Activated T-cell treated with anti-CD3 and anti-CD28 coated beads, Interleukin-2, amount 50 U/mL, for 24 hours (primary cell): Measurements from ENCODE around the gene RIPOR2.
A peak's percentile ranks its signal among the peaks of the same experiment; 100 is the strongest.
"Not testable (repeated sequence)": the region's sequence is repeated elsewhere in the genome, so short reads cannot be mapped to it uniquely, and the experiment has no call there.

Experiments used
- DNase-seq: peaks from one replicate; pipeline ENCODE4 v3.0.0-alpha.2; 2020
- H3K27ac Mint-ChIP-seq: 2 replicates; pipeline ENCODE4 v1.8.0; 2020; ENCODE audit warnings: mild to moderate bottlenecking, mixed read lengths
- H3K27me3 Mint-ChIP-seq: 2 replicates; pipeline ENCODE4 v1.8.0; 2020; ENCODE audit warnings: mixed read lengths
- H3K36me3 Mint-ChIP-seq: 2 replicates; pipeline ENCODE4 v1.8.0; 2020; ENCODE audit warnings: low read depth, mixed read lengths
- H3K4me1 Mint-ChIP-seq: 2 replicates; pipeline ENCODE4 v1.8.0; 2020; ENCODE audit warnings: low read depth, mixed read lengths
- H3K4me3 Mint-ChIP-seq: 2 replicates; pipeline ENCODE4 v1.8.0; 2020; ENCODE audit warnings: mild to moderate bottlenecking, moderate library complexity, mixed read lengths
- H3K9me3 Mint-ChIP-seq: 2 replicates; pipeline ENCODE4 v1.8.0; 2020; ENCODE audit warnings: mixed read lengths

Gene RIPOR2

DNA sequence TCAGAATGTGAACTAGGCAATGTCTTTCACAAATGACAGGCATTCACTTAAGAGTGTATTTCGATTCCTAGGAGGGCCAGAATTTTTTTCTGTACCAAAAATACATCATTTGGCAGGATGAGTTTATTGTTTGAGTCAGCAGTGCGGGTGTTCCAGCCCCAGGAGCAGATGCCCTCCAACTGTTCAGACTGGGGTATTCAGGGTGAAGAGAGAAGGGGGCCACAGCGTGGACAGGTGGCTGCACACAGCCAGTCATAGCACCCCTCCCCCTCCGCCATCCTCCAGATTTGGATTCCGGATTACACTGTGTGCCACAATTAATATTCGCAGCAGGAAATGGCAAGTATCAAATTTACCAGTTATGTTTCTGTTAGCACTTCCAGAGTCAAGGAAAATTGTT lies 38.6 kb downstream of the RIPOR2 start:
- DNase-seq: no peak
- Mint-ChIP-seq H3K27me3 (no peaks in the 10 kb centered on the region), H3K27ac (peak overlapping the region; percentile 97), H3K4me3 (no peak overlapping the region), H3K4me1 (peaks cover 91% of the 10 kb centered on the region), H3K9me3 (no peaks in the 10 kb centered on the region), H3K36me3 (peaks cover 36% of the 10 kb centered on the region)

DNA sequence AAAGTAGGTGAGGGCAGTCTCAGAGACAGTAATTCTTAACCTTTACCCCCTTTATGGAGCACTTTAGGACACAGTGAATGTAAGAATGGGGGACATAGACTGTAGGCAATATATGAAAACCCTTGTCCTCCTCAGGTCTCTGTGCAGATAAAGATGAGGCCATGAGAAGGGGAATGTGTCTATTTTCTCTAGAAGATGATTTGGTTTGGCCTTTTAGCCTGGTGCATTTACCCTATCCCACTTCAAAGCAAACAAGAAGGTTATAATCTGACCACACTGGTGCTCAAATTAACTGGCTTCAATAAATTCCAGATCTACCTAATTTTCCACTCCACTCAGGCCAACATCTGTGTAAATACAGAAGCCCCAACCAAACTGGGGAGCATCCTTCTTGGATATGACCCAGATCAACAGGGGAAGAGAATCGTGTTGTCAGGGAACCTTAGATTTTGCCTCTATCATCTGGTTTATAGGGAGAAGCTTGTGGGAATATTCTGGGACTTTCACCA lies 42.4 kb downstream of the RIPOR2 start:
- H3K27ac Mint-ChIP-seq: peak overlapping the region; percentile 90
- H3K36me3 Mint-ChIP-seq: peaks cover 24% of the 10 kb centered on the region
- H3K4me3 Mint-ChIP-seq: no peak overlapping the region
- H3K4me1 Mint-ChIP-seq: peaks cover 85% of the 10 kb centered on the region
- H3K9me3 Mint-ChIP-seq: no peaks in the 10 kb centered on the region
- no peaks in the 10 kb centered on the region for H3K27me3 Mint-ChIP-seq
- DNase-seq: no peak

DNA sequence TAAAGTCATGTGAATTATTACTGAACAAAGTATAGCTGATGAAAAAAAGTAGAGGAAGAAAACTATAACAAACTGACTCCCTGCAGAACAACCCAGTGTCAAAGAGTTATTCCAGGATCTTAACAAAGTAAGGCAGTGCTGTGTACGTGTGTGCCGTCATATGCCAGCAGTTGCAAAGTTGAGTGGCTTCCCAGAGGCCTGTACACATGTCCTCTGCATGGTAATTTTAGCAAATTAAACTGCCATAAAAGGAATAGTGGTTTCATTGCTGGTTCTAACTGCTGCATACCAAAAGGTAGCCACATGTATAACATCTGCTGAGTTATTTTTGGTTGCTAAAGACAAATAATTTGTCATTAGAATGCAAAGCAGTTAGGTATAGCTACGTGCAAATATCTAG lies 44.8 kb downstream of the RIPOR2 start:
- Mint-ChIP-seq H3K4me1 (peaks cover 88% of the 10 kb centered on the region), H3K4me3 (peak overlapping the region; percentile 52), H3K27ac (peak overlapping the region; percentile 92), H3K36me3 (peaks cover 13% of the 10 kb centered on the region), H3K27me3 (no peaks in the 10 kb centered on the region), H3K9me3 (no peaks in the 10 kb centered on the region)
- no peak for DNase-seq

DNA sequence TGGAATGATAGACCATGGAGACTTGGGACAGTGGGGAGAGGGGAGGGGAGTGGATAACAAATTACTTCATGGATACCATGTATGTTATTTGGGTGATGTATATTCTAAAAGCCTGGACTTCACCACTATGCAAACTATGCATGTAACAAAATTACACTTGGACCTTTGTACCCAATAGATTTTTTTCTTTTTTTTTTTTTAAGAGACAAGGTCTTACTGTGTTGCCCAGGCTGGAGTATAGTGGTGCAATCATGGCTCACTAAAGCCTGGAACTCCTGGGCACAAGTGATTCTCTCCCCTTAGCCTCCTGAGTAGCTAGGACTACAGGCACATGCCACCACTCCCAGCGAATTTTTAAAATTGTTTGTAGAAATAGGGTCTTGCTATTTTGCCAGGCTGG lies 45.3 kb downstream of the RIPOR2 start:
- peaks cover 12% of the 10 kb centered on the region for H3K36me3 Mint-ChIP-seq

DNA sequence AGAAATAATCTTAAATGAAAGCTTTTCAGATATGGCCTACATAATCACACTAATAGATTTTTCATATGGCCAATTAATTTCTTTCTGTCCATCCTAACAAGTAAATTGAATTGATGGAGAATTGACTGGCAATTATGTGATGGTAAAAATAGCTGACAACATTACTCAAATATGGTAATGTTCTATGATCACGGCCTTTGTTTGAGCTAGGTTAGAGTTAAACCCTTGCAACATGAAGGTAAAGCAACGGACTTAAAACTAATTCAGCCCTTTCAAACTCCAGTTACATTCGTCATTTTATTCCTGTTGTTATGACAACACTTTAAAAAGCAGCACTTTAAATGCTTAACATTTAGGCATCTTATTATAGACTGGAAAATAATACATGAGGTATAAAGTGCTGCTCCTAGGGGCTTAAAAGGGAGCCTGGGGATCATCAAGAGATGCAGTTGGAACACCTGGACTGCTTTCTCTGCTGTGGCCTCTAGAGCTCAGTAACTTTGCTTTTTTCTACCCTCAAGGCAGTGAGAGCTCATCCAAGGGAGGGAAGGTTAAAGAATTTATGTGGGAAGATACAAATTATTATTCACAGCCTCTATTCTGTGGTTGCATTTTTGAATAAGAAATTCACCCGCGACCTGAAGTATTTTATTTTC lies 46.9 kb downstream of the RIPOR2 start:
- H3K27ac Mint-ChIP-seq: peak overlapping the region; percentile 88
- H3K4me1 Mint-ChIP-seq: peaks cover 87% of the 10 kb centered on the region
- no peaks in the 10 kb centered on the region for H3K27me3 Mint-ChIP-seq
- peaks cover 16% of the 10 kb centered on the region for H3K36me3 Mint-ChIP-seq
- DNase-seq: no peak
- peak overlapping the region; percentile 16 for H3K4me3 Mint-ChIP-seq
- no peaks in the 10 kb centered on the region for H3K9me3 Mint-ChIP-seq

More for the DNA sequence above, 45.3 kb downstream of the RIPOR2 start:
- no peak for DNase-seq
- Mint-ChIP-seq H3K9me3 (no peaks in the 10 kb centered on the region), H3K4me3 (peak overlapping the region; percentile 52), H3K27ac (peak overlapping the region; percentile 92), H3K4me1 (peaks cover 88% of the 10 kb centered on the region), H3K27me3 (no peaks in the 10 kb centered on the region)

DNA sequence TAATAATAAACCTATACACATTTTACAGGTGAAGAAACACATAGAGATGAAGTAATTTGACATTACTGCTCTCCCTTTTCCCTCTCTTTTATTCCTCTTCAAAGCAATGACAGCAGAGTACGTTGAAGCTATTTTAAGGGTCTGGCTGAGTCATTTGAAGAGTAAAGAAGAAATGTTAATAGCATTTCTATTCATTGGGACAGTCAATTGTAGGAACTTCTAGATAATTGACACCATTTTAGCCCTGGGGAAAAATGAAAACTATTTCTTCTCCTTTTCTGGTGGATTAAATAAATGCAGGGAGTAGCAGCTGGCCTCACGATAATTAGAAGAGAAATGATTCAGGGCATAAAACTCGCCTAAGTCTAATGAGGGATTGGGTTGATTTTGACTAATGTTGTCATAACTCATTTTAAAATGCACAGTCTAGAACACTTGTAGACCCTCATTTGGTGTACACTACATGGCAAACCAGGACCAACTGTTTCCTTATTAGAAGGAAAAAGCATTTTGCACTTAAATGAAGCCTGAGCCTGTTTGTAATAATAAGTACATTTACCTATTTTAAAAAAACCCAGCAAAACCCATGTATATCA lies 48.1 kb downstream of the RIPOR2 start:
- peak overlapping the region; percentile 18 for H3K4me3 Mint-ChIP-seq
- peak overlapping the region; percentile 88 for H3K27ac Mint-ChIP-seq
- H3K9me3 Mint-ChIP-seq: no peaks in the 10 kb centered on the region
- no peaks in the 10 kb centered on the region for H3K27me3 Mint-ChIP-seq
- DNase-seq: no peak
- H3K36me3 Mint-ChIP-seq: peaks cover 16% of the 10 kb centered on the region
- peaks cover 87% of the 10 kb centered on the region for H3K4me1 Mint-ChIP-seq

DNA sequence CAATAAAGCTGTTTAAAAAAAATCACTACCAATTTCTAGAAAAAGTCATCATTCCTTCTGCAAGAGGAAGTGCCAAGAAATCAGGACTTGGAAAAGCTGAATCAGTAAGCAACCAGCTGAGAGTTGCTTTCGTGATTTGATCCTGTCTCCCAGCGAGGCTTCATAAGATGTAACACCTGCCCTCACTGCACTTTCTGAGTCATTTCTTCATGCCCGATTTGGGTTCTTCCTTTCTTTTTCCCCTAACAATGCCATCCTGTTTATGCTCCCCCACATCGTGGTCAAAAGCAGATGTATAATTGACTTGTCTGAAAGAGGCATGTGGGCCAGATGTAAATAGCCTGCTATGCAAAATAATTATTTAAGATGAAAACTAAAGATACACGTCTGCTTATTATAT lies 52.1 kb downstream of the RIPOR2 start:
- H3K4me3 Mint-ChIP-seq: peak overlapping the region; percentile 48
- peaks cover 27% of the 10 kb centered on the region for H3K36me3 Mint-ChIP-seq
- no peaks in the 10 kb centered on the region for H3K27me3 Mint-ChIP-seq
- peak overlapping the region; percentile 95 for H3K27ac Mint-ChIP-seq
- DNase-seq: no peak
- no peaks in the 10 kb centered on the region for H3K9me3 Mint-ChIP-seq
- peaks cover 91% of the 10 kb centered on the region for H3K4me1 Mint-ChIP-seq

DNA sequence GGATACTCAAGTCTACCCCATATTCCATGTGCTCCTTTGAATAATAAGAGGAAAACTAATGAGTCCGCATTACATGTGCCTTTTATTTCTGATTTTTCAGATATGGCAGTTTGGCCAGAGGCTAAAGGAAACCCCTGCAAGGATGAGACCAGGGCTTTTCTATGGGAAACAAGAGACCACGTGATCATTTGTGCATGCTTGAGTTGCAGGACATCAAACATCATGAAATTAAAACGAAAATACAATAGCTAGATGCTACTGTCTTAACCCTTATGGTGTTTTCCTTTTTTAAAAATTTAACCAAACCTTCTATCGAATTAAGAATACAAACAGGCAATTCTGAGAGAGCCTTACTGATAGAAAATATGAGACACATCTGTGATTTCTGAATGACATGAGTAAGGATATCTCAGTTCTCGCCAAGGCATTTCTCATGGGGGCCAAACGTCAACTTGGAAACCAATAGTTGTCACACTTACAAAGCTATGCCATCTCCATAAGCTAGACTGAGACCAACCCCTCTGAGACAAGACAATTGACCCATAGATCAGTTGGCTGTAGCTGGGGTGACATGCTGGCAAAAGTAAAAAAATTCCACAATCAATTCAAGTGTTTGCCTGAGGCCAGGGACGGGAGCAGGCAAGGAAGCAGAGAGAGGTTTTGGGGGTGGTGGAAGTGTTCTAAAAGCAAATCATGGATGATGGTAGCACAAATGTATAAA lies 52.8 kb downstream of the RIPOR2 start:
- Mint-ChIP-seq H3K4me1 (peaks cover 89% of the 10 kb centered on the region), H3K27me3 (no peaks in the 10 kb centered on the region), H3K4me3 (peak overlapping the region; percentile 48), H3K36me3 (peaks cover 32% of the 10 kb centered on the region), H3K27ac (peak overlapping the region; percentile 95), H3K9me3 (peaks cover 2% of the 10 kb centered on the region)
- peak; percentile 50 for DNase-seq

DNA sequence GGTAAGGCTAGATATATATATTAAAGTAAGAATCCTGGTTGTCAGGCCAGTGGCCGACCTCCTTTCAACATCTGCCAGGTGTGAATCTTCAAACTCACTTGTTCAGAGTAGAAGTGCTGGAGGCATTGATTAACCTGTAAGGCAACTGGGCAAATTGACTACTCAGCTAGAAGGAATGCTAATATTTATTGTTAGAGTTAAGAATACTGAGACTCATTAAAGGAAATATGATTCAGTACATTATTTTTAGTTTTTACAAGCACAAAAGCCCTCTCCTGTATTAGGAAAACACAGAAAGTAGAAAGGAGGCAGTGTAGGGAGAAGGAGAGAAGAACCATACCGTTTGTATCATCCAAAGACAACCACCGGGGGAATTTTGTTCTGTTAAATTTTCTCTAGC lies 53.5 kb downstream of the RIPOR2 start:
- peak overlapping the region; percentile 95 for H3K27ac Mint-ChIP-seq
- H3K36me3 Mint-ChIP-seq: peaks cover 39% of the 10 kb centered on the region
- no peak overlapping the region for H3K4me3 Mint-ChIP-seq
- peaks cover 7% of the 10 kb centered on the region for H3K9me3 Mint-ChIP-seq
- H3K4me1 Mint-ChIP-seq: peaks cover 88% of the 10 kb centered on the region
- no peak for DNase-seq
- no peaks in the 10 kb centered on the region for H3K27me3 Mint-ChIP-seq

DNA sequence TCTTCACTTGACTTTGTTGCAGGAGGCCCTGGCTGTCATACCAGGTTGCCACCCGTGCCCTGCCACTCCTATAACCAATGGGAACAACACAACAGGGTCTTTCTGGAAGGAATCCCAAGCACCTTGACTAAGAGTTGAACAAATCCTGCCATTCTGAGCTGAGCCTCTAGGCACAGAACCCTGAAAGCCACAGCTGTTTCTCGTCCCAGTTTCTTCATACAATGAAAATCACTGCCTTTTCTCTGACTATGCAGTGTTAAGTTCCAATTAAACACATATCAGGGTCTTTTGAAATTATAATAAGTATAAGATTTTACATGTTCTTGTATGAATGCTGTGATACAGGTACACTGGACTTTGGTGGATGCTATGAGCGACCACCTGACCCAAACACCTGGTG lies 54.4 kb downstream of the RIPOR2 start:
- H3K27ac Mint-ChIP-seq: peak overlapping the region; percentile 95
- peaks cover 12% of the 10 kb centered on the region for H3K9me3 Mint-ChIP-seq
- peaks cover 88% of the 10 kb centered on the region for H3K4me1 Mint-ChIP-seq
- H3K27me3 Mint-ChIP-seq: no peaks in the 10 kb centered on the region
- no peak overlapping the region for H3K4me3 Mint-ChIP-seq
- DNase-seq: no peak
- peaks cover 48% of the 10 kb centered on the region for H3K36me3 Mint-ChIP-seq

DNA sequence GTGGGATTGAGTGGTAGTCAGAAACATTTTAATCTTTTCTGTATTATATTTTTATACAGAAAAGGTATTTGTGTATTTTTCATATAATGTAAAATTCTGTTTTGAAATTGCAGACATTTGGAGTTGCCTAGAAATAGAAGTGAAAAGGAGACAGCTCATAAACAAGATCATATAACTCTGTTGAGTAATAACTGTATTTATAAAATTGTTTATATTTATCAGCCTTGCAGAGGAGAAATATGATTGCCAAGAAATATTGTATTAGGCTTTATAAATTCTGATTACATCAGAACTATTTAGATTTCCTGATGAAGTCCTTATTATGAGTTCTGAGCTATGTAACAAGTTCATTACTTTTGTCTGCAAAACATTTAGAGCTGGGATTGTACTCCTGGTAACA lies 55.3 kb downstream of the RIPOR2 start:
- H3K4me1 Mint-ChIP-seq: peaks cover 88% of the 10 kb centered on the region
- peaks cover 56% of the 10 kb centered on the region for H3K36me3 Mint-ChIP-seq
- no peak for DNase-seq
- peaks cover 15% of the 10 kb centered on the region for H3K9me3 Mint-ChIP-seq
- H3K27ac Mint-ChIP-seq: peak overlapping the region; percentile 69
- H3K4me3 Mint-ChIP-seq: no peak overlapping the region
- H3K27me3 Mint-ChIP-seq: no peaks in the 10 kb centered on the region

DNA sequence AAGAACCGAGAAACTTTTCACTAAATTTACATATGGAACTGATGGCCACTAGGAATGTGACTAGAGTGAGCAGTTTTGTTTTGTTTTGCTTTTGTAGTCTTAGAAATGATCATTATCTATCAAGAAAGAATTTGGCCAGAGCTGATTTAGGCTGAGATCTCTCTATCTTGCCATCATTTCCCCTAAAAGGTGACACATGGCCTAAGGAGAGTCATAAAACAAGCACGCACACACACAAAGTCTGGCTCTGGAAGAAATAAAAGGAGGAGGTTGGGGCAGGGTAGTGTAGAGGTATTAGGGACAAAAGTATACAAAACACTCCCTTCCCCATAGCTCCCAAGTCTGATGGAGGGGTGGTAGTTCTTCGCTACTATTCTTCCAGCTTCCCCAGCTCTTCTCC lies 56.4 kb downstream of the RIPOR2 start:
- H3K9me3 Mint-ChIP-seq: peaks cover 15% of the 10 kb centered on the region
- H3K27ac Mint-ChIP-seq: peak overlapping the region; percentile 69
- no peak overlapping the region for H3K4me3 Mint-ChIP-seq
- peaks cover 60% of the 10 kb centered on the region for H3K36me3 Mint-ChIP-seq
- peaks cover 89% of the 10 kb centered on the region for H3K4me1 Mint-ChIP-seq
- no peak for DNase-seq
- H3K27me3 Mint-ChIP-seq: no peaks in the 10 kb centered on the region

DNA sequence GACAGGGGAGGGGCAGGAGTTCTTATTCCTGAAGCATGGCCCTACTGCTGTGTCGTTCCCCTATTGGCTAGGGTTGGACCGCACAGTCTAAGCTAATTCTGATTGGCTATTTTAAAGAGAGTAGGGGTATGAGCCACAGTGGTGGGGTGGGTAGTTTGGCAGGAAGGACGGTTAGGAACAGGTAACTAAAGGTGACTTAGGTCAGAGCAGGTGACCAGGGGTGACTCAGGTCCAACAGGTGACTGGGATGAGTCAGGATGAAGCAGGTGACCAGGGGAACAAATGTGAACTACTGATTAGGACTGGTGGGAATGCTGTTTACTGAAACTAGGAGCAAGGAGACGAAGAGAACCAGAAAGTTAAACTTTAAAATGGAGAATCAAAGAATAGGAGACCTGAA lies 58.0 kb downstream of the RIPOR2 start:
- H3K9me3 Mint-ChIP-seq: peaks cover 15% of the 10 kb centered on the region
- not testable (repeated sequence) for DNase-seq, H3K4me3 Mint-ChIP-seq, H3K27me3 Mint-ChIP-seq
- peaks cover 88% of the 10 kb centered on the region for H3K4me1 Mint-ChIP-seq
- peaks cover 76% of the 10 kb centered on the region for H3K36me3 Mint-ChIP-seq
- H3K27ac Mint-ChIP-seq: peak overlapping the region; percentile 57

DNA sequence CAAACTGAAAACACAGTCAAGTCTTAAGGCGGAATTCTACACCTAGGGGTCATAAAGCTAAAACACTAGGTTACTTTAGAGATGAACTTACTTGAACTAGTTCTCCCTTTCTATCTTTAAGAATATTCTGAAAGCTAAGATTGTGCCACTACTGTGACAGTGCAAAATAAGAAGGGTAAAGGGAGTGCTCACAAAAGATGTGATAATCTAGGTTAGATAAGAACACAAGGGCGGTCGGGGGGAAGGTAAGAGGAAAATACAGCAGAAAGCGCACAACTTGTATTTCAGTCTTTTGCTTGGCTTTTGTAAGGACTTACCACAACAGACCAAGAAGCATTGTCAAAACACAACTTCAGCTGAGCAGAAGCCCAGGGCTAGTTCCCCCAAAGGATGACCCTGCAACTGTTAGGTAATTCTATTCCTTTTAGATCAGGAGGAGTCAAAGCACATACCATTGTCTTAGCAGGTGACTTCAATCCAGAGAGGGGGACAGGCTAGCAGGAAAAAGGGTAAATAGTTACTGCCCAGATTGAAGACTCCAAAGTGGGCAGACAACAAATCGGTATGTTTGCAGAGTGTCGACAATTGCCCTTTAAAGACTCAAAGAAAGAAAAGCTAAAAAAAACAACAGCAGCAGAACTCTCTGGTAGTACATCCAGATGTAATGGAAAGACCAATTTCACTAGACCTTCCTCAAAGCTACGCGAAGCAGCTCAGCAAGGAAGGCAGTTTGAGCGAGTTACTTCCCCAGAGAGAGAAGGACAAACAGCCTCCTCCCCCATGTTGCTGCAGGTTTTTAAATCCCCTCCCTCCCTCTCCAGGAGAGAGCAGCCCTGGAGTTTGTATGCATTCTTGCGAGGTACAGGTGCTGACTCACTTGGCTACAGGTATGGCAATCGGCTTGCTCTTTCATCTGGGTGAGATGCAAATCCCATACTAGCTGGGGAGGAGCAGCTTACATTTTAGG lies 59.0 kb downstream of the RIPOR2 start:
- Mint-ChIP-seq H3K4me1 (peaks cover 85% of the 10 kb centered on the region), H3K9me3 (peaks cover 15% of the 10 kb centered on the region), H3K4me3 (no peak overlapping the region), H3K36me3 (peaks cover 81% of the 10 kb centered on the region), H3K27me3 (no peaks in the 10 kb centered on the region), H3K27ac (peak overlapping the region; percentile 63)
- no peak for DNase-seq
